ENCODE measurements around the gene NCR1.

NCR1 gene

DNA sequence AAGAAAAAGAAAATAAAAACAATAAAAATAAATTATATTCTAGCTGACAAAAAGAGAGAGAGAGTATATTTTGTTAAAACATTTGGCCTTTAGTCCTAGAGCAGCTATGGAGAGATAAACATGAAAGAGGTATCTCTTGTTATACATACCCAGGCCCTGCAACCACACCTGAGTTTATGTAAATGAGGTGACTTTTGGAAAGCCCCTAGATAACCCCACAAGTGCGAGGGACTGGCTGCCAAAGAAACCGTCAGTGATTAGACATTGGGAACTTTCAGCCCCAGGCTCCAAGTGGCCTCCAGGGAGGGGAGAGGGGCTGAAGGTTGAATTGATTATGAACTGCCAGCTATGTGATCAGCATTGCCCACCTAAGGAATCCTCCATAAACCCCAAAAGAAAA, 43.5 kb downstream of the NCR1 start:
- TF ChIP-seq POLR2AphosphoS5 (IDR thresholded peaks at IDR 0.05; ENCODE audit: low read depth, low read length) (no peak), SIN3A (IDR thresholded peaks at IDR 0.05; ENCODE audit: borderline replicate concordance, insufficient read depth, low read length) (no peak), FOXP2 (optimal IDR thresholded peaks at IDR 0.05; ENCODE audit: borderline replicate concordance, extremely low read depth, extremely low read length, insufficient read depth) (no peak), TAF1 (IDR thresholded peaks at IDR 0.05; ENCODE audit: borderline replicate concordance, insufficient read depth, low read length) (no peak)
- TF ChIP-seq, protein P1, sequence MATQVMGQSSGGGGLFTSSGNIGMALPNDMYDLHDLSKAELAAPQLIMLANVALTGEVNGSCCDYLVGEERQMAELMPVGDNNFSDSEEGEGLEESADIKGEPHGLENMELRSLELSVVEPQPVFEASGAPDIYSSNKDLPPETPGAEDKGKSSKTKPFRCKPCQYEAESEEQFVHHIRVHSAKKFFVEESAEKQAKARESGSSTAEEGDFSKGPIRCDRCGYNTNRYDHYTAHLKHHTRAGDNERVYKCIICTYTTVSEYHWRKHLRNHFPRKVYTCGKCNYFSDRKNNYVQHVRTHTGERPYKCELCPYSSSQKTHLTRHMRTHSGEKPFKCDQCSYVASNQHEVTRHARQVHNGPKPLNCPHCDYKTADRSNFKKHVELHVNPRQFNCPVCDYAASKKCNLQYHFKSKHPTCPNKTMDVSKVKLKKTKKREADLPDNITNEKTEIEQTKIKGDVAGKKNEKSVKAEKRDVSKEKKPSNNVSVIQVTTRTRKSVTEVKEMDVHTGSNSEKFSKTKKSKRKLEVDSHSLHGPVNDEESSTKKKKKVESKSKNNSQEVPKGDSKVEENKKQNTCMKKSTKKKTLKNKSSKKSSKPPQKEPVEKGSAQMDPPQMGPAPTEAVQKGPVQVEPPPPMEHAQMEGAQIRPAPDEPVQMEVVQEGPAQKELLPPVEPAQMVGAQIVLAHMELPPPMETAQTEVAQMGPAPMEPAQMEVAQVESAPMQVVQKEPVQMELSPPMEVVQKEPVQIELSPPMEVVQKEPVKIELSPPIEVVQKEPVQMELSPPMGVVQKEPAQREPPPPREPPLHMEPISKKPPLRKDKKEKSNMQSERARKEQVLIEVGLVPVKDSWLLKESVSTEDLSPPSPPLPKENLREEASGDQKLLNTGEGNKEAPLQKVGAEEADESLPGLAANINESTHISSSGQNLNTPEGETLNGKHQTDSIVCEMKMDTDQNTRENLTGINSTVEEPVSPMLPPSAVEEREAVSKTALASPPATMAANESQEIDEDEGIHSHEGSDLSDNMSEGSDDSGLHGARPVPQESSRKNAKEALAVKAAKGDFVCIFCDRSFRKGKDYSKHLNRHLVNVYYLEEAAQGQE (IDR thresholded peaks at IDR 0.05; ENCODE audit: insufficient read depth in 1 of 2, low read depth in 2 of 2, low read length in 2 of 2) = no peak

DNA sequence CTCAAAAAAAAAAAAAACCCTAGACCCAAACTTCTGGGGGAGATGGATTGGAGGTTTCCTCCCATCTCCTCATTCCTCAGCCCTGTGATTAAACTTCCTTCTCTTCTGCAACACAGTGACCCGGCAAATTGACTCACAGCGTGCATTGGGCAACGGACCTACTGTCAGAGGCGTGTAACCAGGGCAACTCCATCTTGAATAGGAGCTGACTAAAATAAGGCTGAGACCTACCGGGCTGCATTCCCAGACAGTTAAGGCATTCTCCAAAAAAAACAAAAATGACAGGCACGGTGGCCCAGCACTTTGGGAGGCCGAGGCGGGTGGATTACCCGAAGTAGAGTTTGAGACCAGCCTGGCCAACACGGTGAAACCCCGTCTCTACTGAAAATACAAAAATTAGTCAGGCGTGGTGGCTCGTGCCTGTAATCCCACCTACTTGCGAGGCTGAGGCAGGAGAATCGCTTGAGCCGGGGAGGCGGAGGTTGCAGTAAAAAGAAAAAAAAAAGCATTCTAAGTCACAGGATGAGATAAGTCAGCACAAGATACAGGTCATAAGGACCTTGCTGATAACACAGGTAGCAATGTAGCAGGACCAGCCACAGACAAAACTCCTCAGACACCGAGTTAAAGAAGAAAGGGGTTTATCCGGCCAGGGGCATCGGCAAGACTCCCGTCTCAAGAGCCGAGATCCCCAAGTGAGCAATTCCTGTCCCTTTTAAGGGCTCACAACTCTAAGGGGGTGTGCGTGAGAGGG, 46.8 kb downstream of the NCR1 start:
- TF ChIP-seq, protein P1 (IDR thresholded peaks at IDR 0.05; ENCODE audit: insufficient read depth in 1 of 2, low read depth in 2 of 2, low read length in 2 of 2) = no peak
- TF ChIP-seq SIN3A (IDR thresholded peaks at IDR 0.05; ENCODE audit: borderline replicate concordance, insufficient read depth, low read length) (no peak), FOXP2 (optimal IDR thresholded peaks at IDR 0.05; ENCODE audit: borderline replicate concordance, extremely low read depth, extremely low read length, insufficient read depth) (no peak), POLR2AphosphoS5 (IDR thresholded peaks at IDR 0.05; ENCODE audit: low read depth, low read length) (no peak), TAF1 (IDR thresholded peaks at IDR 0.05; ENCODE audit: borderline replicate concordance, insufficient read depth, low read length) (no peak)

DNA sequence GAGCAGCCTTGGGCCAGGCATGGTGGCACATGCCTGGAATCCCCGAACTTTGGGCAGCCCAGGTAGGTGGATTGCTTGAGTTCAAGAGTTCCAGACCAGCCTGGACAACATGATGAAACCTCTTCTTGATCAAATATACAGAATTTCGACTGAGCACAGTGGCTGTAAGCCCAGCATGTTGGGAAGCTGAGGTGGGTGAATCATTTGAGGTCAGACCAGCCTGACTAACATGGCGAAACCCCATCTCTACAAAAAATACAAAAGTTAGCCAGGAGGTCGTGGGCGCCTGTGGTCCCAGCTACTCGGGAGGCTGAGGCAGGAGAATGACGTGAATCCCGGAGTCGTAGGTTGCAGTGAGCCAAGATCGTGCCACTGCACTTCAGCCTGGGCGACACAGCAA, 49.4 kb downstream of the NCR1 start:
- TF ChIP-seq TAF1 (IDR thresholded peaks at IDR 0.05; ENCODE audit: borderline replicate concordance, insufficient read depth, low read length) (no peak), SIN3A (IDR thresholded peaks at IDR 0.05; ENCODE audit: borderline replicate concordance, insufficient read depth, low read length) (no peak), POLR2AphosphoS5 (IDR thresholded peaks at IDR 0.05; ENCODE audit: low read depth, low read length) (no peak), FOXP2 (optimal IDR thresholded peaks at IDR 0.05; ENCODE audit: borderline replicate concordance, extremely low read depth, extremely low read length, insufficient read depth) (no peak)
- TF ChIP-seq, protein P1 (IDR thresholded peaks at IDR 0.05; ENCODE audit: insufficient read depth in 1 of 2, low read depth in 2 of 2, low read length in 2 of 2) = no peak

DNA sequence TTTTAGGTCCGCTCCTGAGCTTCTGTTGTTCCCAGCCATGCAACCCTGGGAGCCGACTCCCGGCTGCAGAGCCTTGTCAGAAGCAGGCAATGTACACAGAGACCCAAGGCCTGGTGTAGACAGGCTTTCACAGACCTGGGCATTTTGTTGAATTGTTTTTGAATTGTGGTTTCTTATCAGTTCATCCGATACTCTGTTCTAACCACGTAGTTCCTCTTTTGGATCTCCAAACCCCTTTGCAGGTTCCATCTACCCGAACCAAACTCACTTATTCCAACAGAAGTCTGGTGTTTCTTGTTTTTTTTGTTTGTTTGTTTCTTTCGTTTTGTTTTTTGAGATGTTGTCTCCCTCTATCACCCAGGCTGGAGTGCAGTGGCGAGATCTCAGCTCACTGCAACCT, 53.9 kb downstream of the NCR1 start:
- no peak for TF ChIP-seq POLR2AphosphoS5 (IDR thresholded peaks at IDR 0.05; ENCODE audit: low read depth, low read length)
- TF ChIP-seq TAF1 (IDR thresholded peaks at IDR 0.05; ENCODE audit: borderline replicate concordance, insufficient read depth, low read length) = no peak
- TF ChIP-seq FOXP2 (optimal IDR thresholded peaks at IDR 0.05; ENCODE audit: borderline replicate concordance, extremely low read depth, extremely low read length, insufficient read depth) = no peak
- TF ChIP-seq, protein P1 (IDR thresholded peaks at IDR 0.05; ENCODE audit: insufficient read depth in 1 of 2, low read depth in 2 of 2, low read length in 2 of 2) = no peak
- TF ChIP-seq SIN3A (IDR thresholded peaks at IDR 0.05; ENCODE audit: borderline replicate concordance, insufficient read depth, low read length) = no peak
